ENCODE measurements around the gene PLAC1.

GRCh38 chrX:134538316-134538715 lies 120.0 kb downstream of the PLAC1 start:
- TF ChIP-seq POLR2AphosphoS5 (IDR thresholded peaks at IDR 0.05; ENCODE audit: low read depth) (no peak), EZH2 (IDR thresholded peaks at IDR 0.05; ENCODE audit: low read depth, unreplicated experiment) (no peak), CTCF (conservative IDR thresholded peaks at IDR 0.05; ENCODE audit: low read depth in 2 of 2) (no peak), JUNB (IDR thresholded peaks at IDR 0.05; ENCODE audit: unreplicated experiment) (no peak), NANOG (IDR thresholded peaks at IDR 0.05; ENCODE audit: borderline replicate concordance) (no peak)
